ENCODE results near the gene SEMA3B.

Gene SEMA3B

GRCh38 chr3:50288387-50289007 lies 19.6 kb downstream of the SEMA3B start:
- in situ Hi-C loops (cut with HindIII; ENCODE audit: low sequenced_read_pairs) = no loop called here

GRCh38 chr3:50289130-50289529 lies 20.2 kb downstream of the SEMA3B start:
- in situ Hi-C loops (cut with HindIII; ENCODE audit: low sequenced_read_pairs) = no loop called here

- in situ Hi-C loops (cut with HindIII; ENCODE audit: low sequenced_read_pairs) = no loop called here
Observed at GRCh38 chr3:50290161-50290641, 21.3 kb downstream of the SEMA3B start.

- in situ Hi-C loops (cut with HindIII; ENCODE audit: low sequenced_read_pairs) = no loop called here
Observed at GRCh38 chr3:50292159-50293078, 23.5 kb downstream of the SEMA3B start, which contains the start of gene IFRD2. Gene IFRD2 (minus strand): TSS chr3:50292429. CDS start chr3:50292274, 155 bp downstream.

- in situ Hi-C loops (cut with HindIII; ENCODE audit: low sequenced_read_pairs) = no loop called here
Observed at GRCh38 chr3:50293079-50293801, 24.3 kb downstream of the SEMA3B start.

- in situ Hi-C loops (cut with HindIII; ENCODE audit: low sequenced_read_pairs) = no loop called here
Observed at GRCh38 chr3:50294089-50294488, 25.1 kb downstream of the SEMA3B start.

GRCh38 chr3:50294492-50295403 lies 25.8 kb downstream of the SEMA3B start:
- in situ Hi-C loops (cut with HindIII; ENCODE audit: low sequenced_read_pairs) = no loop called here

GRCh38 chr3:50295553-50296431 lies 26.8 kb downstream of the SEMA3B start:
- in situ Hi-C loops (cut with HindIII; ENCODE audit: low sequenced_read_pairs) = no loop called here

GRCh38 chr3:50296721-50297383 lies 27.9 kb downstream of the SEMA3B start:
- in situ Hi-C loops (cut with HindIII; ENCODE audit: low sequenced_read_pairs) = no loop called here

GRCh38 chr3:50297384-50297775 lies 28.4 kb downstream of the SEMA3B start:
- in situ Hi-C loops (cut with HindIII; ENCODE audit: low sequenced_read_pairs) = no loop called here

- in situ Hi-C loops (cut with HindIII; ENCODE audit: low sequenced_read_pairs) = no loop called here
Observed at GRCh38 chr3:50297896-50298725, 29.2 kb downstream of the SEMA3B start.

- in situ Hi-C loops (cut with HindIII; ENCODE audit: low sequenced_read_pairs) = no loop called here
Observed at GRCh38 chr3:50298836-50299637, 30.1 kb downstream of the SEMA3B start, which contains the start of the genes HYAL3 and NAA80. Gene HYAL3 (minus strand): TSS chr3:50299405. CDS start chr3:50295602, 3,803 bp downstream. Gene NAA80 (minus strand): TSS chr3:50299405. CDS start chr3:50297463, 1,942 bp downstream.

GRCh38 chr3:50299638-50299928 lies 30.6 kb downstream of the SEMA3B start:
- in situ Hi-C loops (cut with HindIII; ENCODE audit: low sequenced_read_pairs) = no loop called here

GRCh38 chr3:50299929-50300680 lies 31.2 kb downstream of the SEMA3B start:
- in situ Hi-C loops (cut with HindIII; ENCODE audit: low sequenced_read_pairs) = no loop called here

- in situ Hi-C loops (cut with HindIII; ENCODE audit: low sequenced_read_pairs) = no loop called here
Observed at GRCh38 chr3:50300681-50301254, 31.8 kb downstream of the SEMA3B start.

All from endothelial cell of hepatic sinusoid (primary cell).